ENCODE measurements around the gene AARS2. TPM values are rescaled to one million over a fixed set of nuclear protein-coding genes. Genes with fewer than 3 reads are reported as not detected.

AARS2 gene
- total RNA-seq, 3 donors from 2014 or later = 12.5 to 21.1 (median 15.9) TPM

DNA sequence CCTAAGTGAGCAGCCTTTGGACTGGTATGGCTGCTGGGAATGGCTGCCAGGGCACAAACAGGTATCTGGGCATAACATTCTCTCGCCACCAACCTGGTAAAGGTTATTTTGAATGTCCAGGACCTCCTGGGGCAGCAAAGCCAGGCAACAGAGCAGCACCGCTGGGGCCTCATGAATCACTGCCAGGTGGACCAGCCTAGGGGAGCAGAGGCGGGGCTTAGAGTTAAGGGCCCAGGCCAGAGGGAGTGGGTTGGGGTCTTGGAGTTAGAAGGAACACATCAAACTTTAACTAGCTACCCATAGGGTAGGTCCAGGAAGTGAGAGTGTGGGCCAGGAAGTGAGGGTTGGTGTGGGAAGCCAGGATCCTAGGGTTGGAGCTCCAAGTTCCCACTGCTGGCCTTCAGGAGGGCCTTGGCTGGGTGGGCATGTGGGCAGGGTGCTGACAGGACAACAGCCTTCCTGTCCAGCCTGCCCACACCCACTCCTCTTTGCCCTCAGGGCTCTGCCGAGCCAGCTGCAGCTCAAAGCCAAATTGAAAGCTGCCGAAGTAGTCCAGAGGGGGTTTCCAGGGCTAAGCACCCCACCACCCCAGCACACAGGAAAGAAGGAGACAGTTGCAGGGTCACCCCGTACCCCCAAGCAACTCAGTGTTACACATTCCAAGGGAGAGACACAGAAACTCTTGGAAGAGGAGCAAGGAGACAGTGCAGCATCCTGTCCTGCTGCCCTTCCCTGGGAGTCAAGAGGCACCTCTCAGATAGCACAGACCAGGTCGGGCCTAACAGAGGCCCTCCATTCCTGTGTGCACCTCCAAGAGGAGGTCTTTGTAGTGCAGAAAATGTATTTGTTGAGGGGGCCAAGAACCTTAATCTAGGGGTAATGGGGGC is 50.4 kb downstream of the AARS2 start:
- H3K4me1 ChIP-seq (ENCODE audit: low read depth) = peaks cover 20% of the 10 kb centered on the region
- H3K4me3 ChIP-seq = no peak overlapping the region
- ATAC-seq = no peak
- no peaks in the 10 kb centered on the region for H3K36me3 ChIP-seq (ENCODE audit: low read depth)
- intact Hi-C loops (cut with DNase I, micrococcal nuclease) = no loop called here
- H3K9me3 ChIP-seq = no peaks in the 10 kb centered on the region
- DNase-seq = no peak
- TF ChIP-seq, protein P1, sequence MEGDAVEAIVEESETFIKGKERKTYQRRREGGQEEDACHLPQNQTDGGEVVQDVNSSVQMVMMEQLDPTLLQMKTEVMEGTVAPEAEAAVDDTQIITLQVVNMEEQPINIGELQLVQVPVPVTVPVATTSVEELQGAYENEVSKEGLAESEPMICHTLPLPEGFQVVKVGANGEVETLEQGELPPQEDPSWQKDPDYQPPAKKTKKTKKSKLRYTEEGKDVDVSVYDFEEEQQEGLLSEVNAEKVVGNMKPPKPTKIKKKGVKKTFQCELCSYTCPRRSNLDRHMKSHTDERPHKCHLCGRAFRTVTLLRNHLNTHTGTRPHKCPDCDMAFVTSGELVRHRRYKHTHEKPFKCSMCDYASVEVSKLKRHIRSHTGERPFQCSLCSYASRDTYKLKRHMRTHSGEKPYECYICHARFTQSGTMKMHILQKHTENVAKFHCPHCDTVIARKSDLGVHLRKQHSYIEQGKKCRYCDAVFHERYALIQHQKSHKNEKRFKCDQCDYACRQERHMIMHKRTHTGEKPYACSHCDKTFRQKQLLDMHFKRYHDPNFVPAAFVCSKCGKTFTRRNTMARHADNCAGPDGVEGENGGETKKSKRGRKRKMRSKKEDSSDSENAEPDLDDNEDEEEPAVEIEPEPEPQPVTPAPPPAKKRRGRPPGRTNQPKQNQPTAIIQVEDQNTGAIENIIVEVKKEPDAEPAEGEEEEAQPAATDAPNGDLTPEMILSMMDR (IDR thresholded peaks at IDR 0.05) = no peak

DNA sequence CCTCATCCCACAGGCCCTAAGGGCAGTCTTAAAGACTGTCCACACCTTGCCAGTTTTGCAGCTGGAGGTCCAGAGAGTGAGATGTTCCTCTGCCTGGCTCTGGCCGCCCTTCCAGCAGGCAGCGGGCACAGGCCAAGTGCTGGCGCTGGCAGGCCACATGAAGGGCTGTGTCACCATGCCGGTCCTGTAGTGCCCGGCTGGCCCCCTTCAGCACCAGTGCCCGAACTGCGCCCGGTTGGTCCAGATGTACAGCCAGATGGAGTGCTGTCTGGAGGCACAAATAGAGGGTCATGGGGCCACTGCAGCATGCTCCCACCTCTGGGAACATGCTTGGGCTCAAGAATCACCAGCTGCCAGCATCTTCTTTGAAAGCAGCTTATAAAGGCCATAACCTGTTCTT is 51.6 kb downstream of the AARS2 start:
- H3K4me3 ChIP-seq = no peak overlapping the region
- no peak for DNase-seq
- intact Hi-C loops (cut with DNase I, micrococcal nuclease) = no loop called here

DNA sequence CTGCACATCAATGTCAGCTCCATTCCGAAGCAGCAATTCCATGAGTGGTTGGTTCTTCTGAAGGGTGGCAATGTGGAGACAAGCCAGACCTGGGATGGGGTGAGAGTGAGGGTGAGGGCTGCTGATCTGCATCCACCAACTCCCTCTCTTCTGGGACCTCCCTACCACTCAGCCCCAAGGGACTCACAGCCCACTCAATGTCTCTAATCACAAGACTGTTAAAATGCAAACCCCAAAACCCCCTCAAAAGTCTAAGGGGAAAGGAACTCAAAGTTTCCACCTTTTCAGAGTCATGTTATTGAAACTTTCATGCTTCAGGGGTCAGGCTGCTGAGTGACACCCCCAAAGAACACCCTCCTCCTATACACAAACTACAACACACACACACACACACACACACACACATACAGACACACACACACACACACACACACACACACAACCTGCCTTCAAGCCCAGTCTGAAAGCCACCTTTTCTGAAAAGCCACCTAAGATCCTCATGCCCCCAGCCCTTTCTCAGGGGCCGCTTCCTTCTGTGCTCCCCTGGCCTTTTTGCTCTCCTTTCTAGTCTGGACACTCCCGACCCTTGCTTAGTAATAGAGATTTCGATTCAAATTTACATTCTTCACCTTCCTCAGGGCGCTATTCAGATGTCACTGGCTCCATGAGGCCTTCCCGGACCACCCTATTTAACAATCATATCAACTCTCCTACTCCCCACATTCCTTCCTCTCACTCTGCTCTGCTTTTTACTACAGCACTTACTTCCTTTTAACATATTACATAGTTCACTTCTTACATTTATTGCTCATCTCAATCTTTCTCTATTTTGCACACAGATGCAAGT is 52.5 kb downstream of the AARS2 start:
- DNase-seq (no peak), ATAC-seq (no peak)
- TF ChIP-seq, protein P1 (IDR thresholded peaks at IDR 0.05) = no peak
- no peaks in the 10 kb centered on the region for H3K9me3 ChIP-seq
- no peaks in the 10 kb centered on the region for H3K36me3 ChIP-seq (ENCODE audit: low read depth)
- no peak overlapping the region for H3K4me3 ChIP-seq
- H3K4me1 ChIP-seq (ENCODE audit: low read depth) = peaks cover 33% of the 10 kb centered on the region
- intact Hi-C loops (cut with DNase I, micrococcal nuclease) = no loop called here

More for the DNA sequence above, 51.6 kb downstream of the AARS2 start:
- Histone ChIP-seq H3K36me3 (ENCODE audit: low read depth) (no peaks in the 10 kb centered on the region), H3K9me3 (no peaks in the 10 kb centered on the region), H3K4me1 (ENCODE audit: low read depth) (peaks cover 24% of the 10 kb centered on the region)
- TF ChIP-seq, protein P1 (IDR thresholded peaks at IDR 0.05) = no peak
- ATAC-seq = no peak

DNA sequence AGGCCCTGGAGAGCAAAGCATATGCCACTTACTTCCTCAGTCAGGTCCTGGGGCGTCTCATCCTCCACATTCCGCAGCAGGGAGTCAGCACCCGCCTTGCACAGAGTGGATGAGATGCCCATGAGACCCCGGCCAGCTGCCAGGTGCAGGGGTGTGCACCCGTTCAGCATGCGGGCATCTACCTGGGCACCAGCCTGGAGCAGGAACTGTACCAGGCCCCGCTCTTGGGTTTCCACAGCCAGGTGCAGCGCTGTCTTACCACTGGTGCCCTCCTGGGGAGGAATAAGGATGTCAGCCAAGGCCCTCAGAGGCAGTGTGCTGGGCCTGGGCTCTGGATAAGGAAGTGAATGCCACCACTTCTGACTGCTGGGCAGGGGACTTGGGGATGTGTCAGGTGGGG is 53.1 kb downstream of the AARS2 start:
- TF ChIP-seq, protein P1 (IDR thresholded peaks at IDR 0.05) = no peak
- no peak overlapping the region for H3K4me3 ChIP-seq
- H3K36me3 ChIP-seq (ENCODE audit: low read depth) = no peaks in the 10 kb centered on the region
- peaks cover 33% of the 10 kb centered on the region for H3K4me1 ChIP-seq (ENCODE audit: low read depth)
- H3K9me3 ChIP-seq = no peaks in the 10 kb centered on the region
- DNase-seq (no peak), ATAC-seq (no peak)
- intact Hi-C loops (cut with DNase I, micrococcal nuclease) = no loop called here

DNA sequence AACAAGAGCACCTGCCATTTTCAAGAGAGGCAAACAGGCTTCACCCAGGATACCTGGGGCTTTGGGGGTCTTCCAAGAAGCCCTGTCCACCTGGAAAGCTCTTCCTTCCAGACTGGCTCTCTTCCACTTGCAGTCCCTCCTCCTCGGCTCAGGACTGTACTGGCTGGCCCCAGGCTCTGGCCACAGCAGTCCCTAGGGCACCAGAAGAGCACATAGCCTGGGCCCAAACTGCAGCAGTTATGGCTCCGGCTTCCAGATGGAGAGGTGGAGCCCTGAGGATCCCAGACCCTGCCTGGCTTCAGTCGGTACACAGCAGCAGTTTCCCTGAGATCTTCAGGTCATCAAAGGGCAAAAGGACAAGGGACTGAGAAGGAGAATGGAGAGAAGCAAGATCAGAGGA is 54.2 kb downstream of the AARS2 start:
- TF ChIP-seq, protein P1 (IDR thresholded peaks at IDR 0.05) = no peak
- intact Hi-C loops (cut with DNase I, micrococcal nuclease) = no loop called here
- H3K4me1 ChIP-seq (ENCODE audit: low read depth) = peaks cover 27% of the 10 kb centered on the region
- ATAC-seq = no peak
- no peak for DNase-seq
- peaks cover 4% of the 10 kb centered on the region for H3K36me3 ChIP-seq (ENCODE audit: low read depth)
- H3K4me3 ChIP-seq = no peak overlapping the region
- no peaks in the 10 kb centered on the region for H3K9me3 ChIP-seq

All from mucosa of descending colon (tissue), 3 donors.